Activated T-cell treated with anti-CD3 and anti-CD28 coated beads, Interleukin-2, amount 50 U/mL, for 24 hours (primary cell): Measurements from ENCODE around the gene RPRD2.
A peak's percentile ranks its signal among the peaks of the same experiment; 100 is the strongest.

Experiments
- DNase-seq: peaks from one replicate; pipeline ENCODE4 v3.0.0-alpha.2; 2020
- H3K27ac Mint-ChIP-seq: 2 replicates; pipeline ENCODE4 v1.8.0; 2020; ENCODE audit warnings: mild to moderate bottlenecking, mixed read lengths
- H3K27me3 Mint-ChIP-seq: 2 replicates; pipeline ENCODE4 v1.8.0; 2020; ENCODE audit warnings: mixed read lengths
- H3K36me3 Mint-ChIP-seq: 2 replicates; pipeline ENCODE4 v1.8.0; 2020; ENCODE audit warnings: low read depth, mixed read lengths
- H3K4me1 Mint-ChIP-seq: 2 replicates; pipeline ENCODE4 v1.8.0; 2020; ENCODE audit warnings: low read depth, mixed read lengths
- H3K4me3 Mint-ChIP-seq: 2 replicates; pipeline ENCODE4 v1.8.0; 2020; ENCODE audit warnings: mild to moderate bottlenecking, moderate library complexity, mixed read lengths
- H3K9me3 Mint-ChIP-seq: 2 replicates; pipeline ENCODE4 v1.8.0; 2020; ENCODE audit warnings: mixed read lengths

Gene RPRD2

GRCh38 chr1:150473659-150474058, 109.7 kb downstream of the RPRD2 start:
- Mint-ChIP-seq H3K4me1 (peaks cover 16% of the 10 kb centered on the region), H3K27ac (peak overlapping the region; percentile 59), H3K27me3 (no peaks in the 10 kb centered on the region), H3K4me3 (no peak overlapping the region), H3K9me3 (no peaks in the 10 kb centered on the region), H3K36me3 (peaks cover 46% of the 10 kb centered on the region)
- DNase-seq, result no peak

- Mint-ChIP-seq H3K27ac (no peak overlapping the region), H3K9me3 (no peaks in the 10 kb centered on the region), H3K4me1 (peaks cover 16% of the 10 kb centered on the region), H3K36me3 (peaks cover 42% of the 10 kb centered on the region), H3K4me3 (no peak overlapping the region), H3K27me3 (no peaks in the 10 kb centered on the region)
- no peak for DNase-seq
Measured at GRCh38 chr1:150474869-150475268, 110.9 kb downstream of the RPRD2 start.

- peak overlapping the region; percentile 16 for H3K27ac Mint-ChIP-seq
- H3K27me3 Mint-ChIP-seq, result no peaks in the 10 kb centered on the region
- no peaks in the 10 kb centered on the region for H3K9me3 Mint-ChIP-seq
- DNase-seq, result no peak
- peaks cover 23% of the 10 kb centered on the region for H3K36me3 Mint-ChIP-seq
- no peak overlapping the region for H3K4me3 Mint-ChIP-seq
- H3K4me1 Mint-ChIP-seq, result peaks cover 16% of the 10 kb centered on the region
Measured at GRCh38 chr1:150476754-150477153, 112.8 kb downstream of the RPRD2 start.

GRCh38 chr1:150477320-150477719, 113.4 kb downstream of the RPRD2 start:
- Mint-ChIP-seq H3K27ac (no peak overlapping the region), H3K36me3 (peaks cover 17% of the 10 kb centered on the region), H3K4me3 (no peak overlapping the region), H3K4me1 (peaks cover 16% of the 10 kb centered on the region), H3K9me3 (no peaks in the 10 kb centered on the region), H3K27me3 (no peaks in the 10 kb centered on the region)
- DNase-seq, result no peak

- H3K36me3 Mint-ChIP-seq, result peaks cover 13% of the 10 kb centered on the region
Measured at GRCh38 chr1:150477733-150478132, 113.8 kb downstream of the RPRD2 start.

DNA sequence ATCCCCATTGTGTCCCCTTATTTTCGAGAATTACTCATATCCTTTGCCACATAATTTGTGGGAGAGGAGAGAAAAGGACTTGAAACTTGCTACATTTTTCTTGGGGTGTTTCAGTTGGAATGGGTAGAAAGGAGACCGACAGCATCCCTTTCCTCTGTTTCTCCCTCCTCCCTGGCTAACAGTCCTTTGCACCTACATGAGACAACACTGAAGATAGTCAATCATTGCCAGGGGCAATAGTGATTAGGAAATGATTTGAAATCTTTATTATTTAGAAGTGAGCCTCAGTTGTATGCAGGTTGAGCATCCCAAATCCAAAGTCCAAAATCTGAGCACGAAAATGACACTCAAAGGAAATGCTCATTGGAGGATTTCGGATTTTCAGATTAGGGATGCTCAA, 115.4 kb downstream of the RPRD2 start:
- no peak overlapping the region for H3K27ac Mint-ChIP-seq
- DNase-seq, result no peak
- no peak overlapping the region for H3K4me3 Mint-ChIP-seq
- H3K36me3 Mint-ChIP-seq, result no peaks in the 10 kb centered on the region
- H3K27me3 Mint-ChIP-seq, result no peaks in the 10 kb centered on the region
- peaks cover 16% of the 10 kb centered on the region for H3K4me1 Mint-ChIP-seq
- H3K9me3 Mint-ChIP-seq, result no peaks in the 10 kb centered on the region

More at GRCh38 chr1:150477733-150478132, 113.8 kb downstream of the RPRD2 start:
- H3K4me3 Mint-ChIP-seq, result no peak overlapping the region
- no peaks in the 10 kb centered on the region for H3K9me3 Mint-ChIP-seq
- no peak for DNase-seq
- H3K27me3 Mint-ChIP-seq, result no peaks in the 10 kb centered on the region
- no peak overlapping the region for H3K27ac Mint-ChIP-seq
- peaks cover 16% of the 10 kb centered on the region for H3K4me1 Mint-ChIP-seq

DNA sequence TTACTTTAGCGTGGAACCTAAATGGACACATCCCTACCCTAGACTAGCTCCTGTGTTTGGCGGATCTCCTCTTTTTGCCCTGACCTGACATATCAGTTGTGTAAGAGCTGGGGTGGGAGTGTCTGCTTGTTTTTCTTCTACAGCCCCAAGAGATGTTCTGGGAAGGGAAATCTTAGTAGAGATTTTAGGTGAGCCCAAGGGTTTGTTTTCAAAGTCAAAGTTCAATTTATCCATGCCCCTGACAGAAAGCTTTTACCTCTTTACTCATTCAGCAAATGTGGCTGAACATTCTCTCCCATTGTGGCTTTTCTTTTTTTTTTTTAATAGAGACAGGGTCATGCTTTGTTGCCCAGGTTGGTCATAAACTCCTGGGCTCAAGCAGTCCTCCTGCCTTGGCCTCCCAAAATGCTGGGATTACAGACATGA, 116.0 kb downstream of the RPRD2 start:
- DNase-seq, result no peak
- Mint-ChIP-seq H3K36me3 (no peaks in the 10 kb centered on the region), H3K27ac (no peak overlapping the region), H3K9me3 (no peaks in the 10 kb centered on the region), H3K4me3 (no peak overlapping the region), H3K27me3 (no peaks in the 10 kb centered on the region), H3K4me1 (peaks cover 16% of the 10 kb centered on the region)

DNA sequence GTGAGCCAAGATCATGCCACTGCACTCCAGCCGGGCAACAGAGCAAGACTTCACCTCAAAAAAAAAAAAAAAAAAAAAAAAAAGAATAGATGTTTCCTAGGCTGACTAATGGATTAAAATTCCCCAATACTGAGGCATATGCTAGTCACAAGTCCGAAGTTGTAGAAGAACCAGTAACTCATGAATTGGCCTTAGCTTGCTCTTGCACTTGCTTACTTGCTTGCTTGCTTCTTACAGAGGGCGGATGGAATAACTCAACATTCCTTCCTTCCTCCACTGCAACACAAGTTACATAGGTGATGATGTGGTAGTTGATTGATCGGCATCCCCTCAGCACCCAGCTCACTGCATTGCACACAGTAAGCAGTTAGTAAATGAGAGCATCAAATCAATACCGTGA, 120.5 kb downstream of the RPRD2 start:
- Mint-ChIP-seq H3K27me3 (no peaks in the 10 kb centered on the region), H3K4me3 (no peak overlapping the region), H3K27ac (no peak overlapping the region), H3K4me1 (peaks cover 23% of the 10 kb centered on the region), H3K36me3 (peaks cover 20% of the 10 kb centered on the region), H3K9me3 (no peaks in the 10 kb centered on the region)
- DNase-seq, result no peak

GRCh38 chr1:150484861-150485260, 120.9 kb downstream of the RPRD2 start:
- Mint-ChIP-seq H3K36me3 (peaks cover 23% of the 10 kb centered on the region), H3K27me3 (no peaks in the 10 kb centered on the region), H3K27ac (no peak overlapping the region), H3K9me3 (no peaks in the 10 kb centered on the region), H3K4me1 (peaks cover 23% of the 10 kb centered on the region), H3K4me3 (no peak overlapping the region)
- no peak for DNase-seq

- H3K36me3 Mint-ChIP-seq, result peaks cover 45% of the 10 kb centered on the region
- H3K4me3 Mint-ChIP-seq, result peak within 1 kb of the TSS; percentile 95
- H3K27ac Mint-ChIP-seq, result peak within 1 kb of the TSS; percentile 97
- no peaks in the 10 kb centered on the region for H3K9me3 Mint-ChIP-seq
- peaks cover 23% of the 10 kb centered on the region for H3K4me1 Mint-ChIP-seq
- DNase-seq, result peak; percentile 90
- no peaks in the 10 kb centered on the region for H3K27me3 Mint-ChIP-seq
Measured at GRCh38 chr1:150486966-150487762, 123.2 kb downstream of the RPRD2 start, which contains the start of gene TARS2. TSS of gene TARS2 (plus strand) at chr1:150487419. CDS start at chr1:150487451, 32 bp downstream.

DNA sequence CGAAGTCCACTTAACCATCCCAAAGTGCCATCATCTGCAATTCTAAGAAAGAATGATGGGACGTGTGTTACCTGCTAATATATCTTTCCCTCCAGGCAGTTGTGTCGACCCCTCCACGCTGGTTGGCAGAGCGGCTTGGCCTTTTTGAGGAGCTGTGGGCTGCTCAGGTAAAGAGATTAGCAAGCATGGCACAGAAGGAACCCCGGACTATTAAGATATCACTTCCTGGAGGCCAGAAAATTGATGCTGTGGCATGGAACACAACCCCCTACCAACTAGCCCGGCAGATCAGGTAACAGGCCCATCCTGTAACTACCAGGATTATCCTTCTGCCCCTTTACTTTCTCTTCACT, 123.8 kb downstream of the RPRD2 start:
- no peak for DNase-seq
- Mint-ChIP-seq H3K4me3 (peak overlapping the region; percentile 95), H3K27ac (peak overlapping the region; percentile 97), H3K9me3 (no peaks in the 10 kb centered on the region), H3K27me3 (no peaks in the 10 kb centered on the region), H3K4me1 (peaks cover 23% of the 10 kb centered on the region), H3K36me3 (peaks cover 50% of the 10 kb centered on the region)

DNA sequence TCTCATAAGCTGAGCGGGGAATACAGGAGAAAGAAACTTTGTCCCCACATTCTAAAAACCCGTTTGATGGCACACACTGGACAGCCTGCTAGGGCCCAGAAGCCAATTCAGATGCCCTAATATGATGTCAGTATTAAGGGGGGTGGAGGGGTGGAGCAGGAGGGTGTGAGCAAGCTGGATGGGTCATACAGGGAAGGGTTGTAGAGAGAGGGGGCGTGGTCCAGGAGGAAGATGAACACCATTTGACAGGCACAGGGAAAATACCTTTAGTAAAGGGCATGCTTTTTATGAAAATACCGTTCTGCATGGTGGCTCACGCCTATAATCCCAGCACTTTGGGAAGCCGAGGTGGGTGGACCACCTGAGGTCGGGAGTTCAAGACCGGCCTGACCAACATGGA, 129.2 kb downstream of the RPRD2 start:
- Mint-ChIP-seq H3K27ac (no peak overlapping the region), H3K36me3 (peaks cover 79% of the 10 kb centered on the region), H3K27me3 (no peaks in the 10 kb centered on the region), H3K4me3 (no peak overlapping the region), H3K9me3 (no peaks in the 10 kb centered on the region), H3K4me1 (peaks cover 9% of the 10 kb centered on the region)
- no peak for DNase-seq

DNA sequence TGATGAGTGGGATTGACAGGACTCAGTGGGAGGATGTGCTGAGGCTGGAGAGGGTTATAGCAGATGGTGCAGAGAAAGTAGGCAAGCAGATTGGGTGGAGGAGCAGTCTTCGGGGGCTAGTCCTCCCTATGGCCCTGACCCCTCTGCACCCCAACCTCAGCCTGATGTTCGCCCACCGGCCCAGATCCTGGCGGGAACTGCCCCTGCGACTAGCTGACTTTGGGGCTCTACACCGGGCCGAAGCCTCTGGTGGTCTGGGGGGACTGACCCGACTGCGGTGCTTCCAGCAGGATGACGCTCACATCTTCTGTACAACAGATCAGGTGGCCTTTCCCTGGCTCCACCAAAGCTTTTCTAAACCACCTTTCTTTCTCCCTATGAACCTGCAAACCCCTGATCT, 134.4 kb downstream of the RPRD2 start:
- Mint-ChIP-seq H3K4me1 (no peaks in the 10 kb centered on the region), H3K4me3 (no peak overlapping the region), H3K27me3 (no peaks in the 10 kb centered on the region), H3K36me3 (peaks cover 70% of the 10 kb centered on the region), H3K27ac (no peak overlapping the region), H3K9me3 (no peaks in the 10 kb centered on the region)
- no peak for DNase-seq

GRCh38 chr1:150505431-150505830, 141.5 kb downstream of the RPRD2 start:
- no peaks in the 10 kb centered on the region for H3K9me3 Mint-ChIP-seq

DNA sequence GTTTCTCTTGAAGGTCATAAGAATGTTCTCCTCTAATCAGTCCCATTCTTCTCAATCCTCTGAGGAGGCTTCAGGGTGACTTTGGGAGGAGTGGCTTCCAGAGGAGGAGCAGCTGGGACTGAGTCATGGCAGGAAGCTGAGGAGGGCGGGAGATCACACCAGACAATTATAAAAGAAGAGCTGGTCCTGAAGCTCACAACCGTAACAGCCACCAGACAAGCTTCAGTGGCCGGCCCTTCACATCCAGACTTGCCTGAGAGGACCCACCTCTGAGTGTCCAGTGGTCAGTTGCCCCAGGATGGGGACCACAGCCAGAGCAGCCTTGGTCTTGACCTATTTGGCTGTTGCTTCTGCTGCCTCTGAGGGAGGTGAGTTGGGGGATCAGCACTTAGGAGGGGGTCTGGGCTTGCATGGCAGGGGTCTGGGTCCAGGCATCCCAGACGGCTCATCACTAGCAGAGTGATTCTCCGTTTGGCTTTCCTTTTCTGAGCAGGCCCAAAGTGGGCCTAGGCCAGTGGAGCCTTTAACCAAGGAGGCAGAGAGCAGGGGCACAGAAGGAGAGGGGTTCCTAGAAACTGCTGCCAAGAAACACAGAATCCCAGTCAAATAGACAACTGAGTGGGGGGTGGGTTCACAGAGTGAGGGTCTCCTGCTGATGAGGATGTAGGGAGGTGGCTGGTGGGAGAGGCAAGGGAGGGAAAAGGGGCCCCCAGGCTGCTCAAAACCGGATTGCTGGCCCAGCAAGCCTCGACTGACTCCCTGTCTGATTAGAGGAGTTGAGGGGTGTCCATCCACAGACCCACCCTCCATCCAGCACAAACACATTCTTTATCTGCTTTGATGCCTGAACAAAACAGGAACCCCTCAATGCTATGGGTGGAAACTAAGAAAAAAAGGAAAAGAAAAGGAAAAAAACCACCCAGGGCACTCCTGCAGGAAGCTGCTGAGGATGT, 144.2 kb downstream of the RPRD2 start, which contains the start of gene ECM1:
Gene ECM1, plus strand, starts transcription at position 198 of the 953 bp plus-strand sequence. Its CDS starts 101 bp downstream, at position 299.
- Mint-ChIP-seq H3K27me3 (no peaks in the 10 kb centered on the region), H3K4me1 (peaks cover 5% of the 10 kb centered on the region), H3K27ac (peak within 1 kb of the TSS; percentile 35), H3K36me3 (peaks cover 51% of the 10 kb centered on the region), H3K9me3 (no peaks in the 10 kb centered on the region), H3K4me3 (no peak within 1 kb of the TSS)
- no peak for DNase-seq

More at GRCh38 chr1:150505431-150505830, 141.5 kb downstream of the RPRD2 start:
- Mint-ChIP-seq H3K4me3 (no peak overlapping the region), H3K27ac (no peak overlapping the region), H3K27me3 (no peaks in the 10 kb centered on the region), H3K36me3 (peaks cover 62% of the 10 kb centered on the region), H3K4me1 (peaks cover 5% of the 10 kb centered on the region)
- DNase-seq, result no peak
